GM12865 (cell line): ENCODE measurements around the gene RTN3.

Source experiments
- DNase-seq: peaks from one replicate; pipeline ENCODE4 v3.0.0; 2010; ENCODE audit warnings: low read depth
- H3K4me3 ChIP-seq: 2 replicates; pipeline ENCODE4 v1.5.1; 2011; ENCODE audit warnings: mild to moderate bottlenecking, low read depth, low read length, control low read depth
- TF ChIP-seq, protein P1 (sequence below): IDR thresholded peaks from 2 replicates; pipeline ENCODE4 v1.5.1; 2011; ENCODE audit warnings: low read length, control low read depth, low read depth, inconsistent platforms; ENCODE audit not compliant: insufficient read depth; ENCODE audit errors: missing control alignments

The RTN3 gene

GRCh38 chr11:63804259-63804658 is 123.0 kb downstream of the RTN3 start:
- DNase-seq = no peak
- TF ChIP-seq, protein P1, sequence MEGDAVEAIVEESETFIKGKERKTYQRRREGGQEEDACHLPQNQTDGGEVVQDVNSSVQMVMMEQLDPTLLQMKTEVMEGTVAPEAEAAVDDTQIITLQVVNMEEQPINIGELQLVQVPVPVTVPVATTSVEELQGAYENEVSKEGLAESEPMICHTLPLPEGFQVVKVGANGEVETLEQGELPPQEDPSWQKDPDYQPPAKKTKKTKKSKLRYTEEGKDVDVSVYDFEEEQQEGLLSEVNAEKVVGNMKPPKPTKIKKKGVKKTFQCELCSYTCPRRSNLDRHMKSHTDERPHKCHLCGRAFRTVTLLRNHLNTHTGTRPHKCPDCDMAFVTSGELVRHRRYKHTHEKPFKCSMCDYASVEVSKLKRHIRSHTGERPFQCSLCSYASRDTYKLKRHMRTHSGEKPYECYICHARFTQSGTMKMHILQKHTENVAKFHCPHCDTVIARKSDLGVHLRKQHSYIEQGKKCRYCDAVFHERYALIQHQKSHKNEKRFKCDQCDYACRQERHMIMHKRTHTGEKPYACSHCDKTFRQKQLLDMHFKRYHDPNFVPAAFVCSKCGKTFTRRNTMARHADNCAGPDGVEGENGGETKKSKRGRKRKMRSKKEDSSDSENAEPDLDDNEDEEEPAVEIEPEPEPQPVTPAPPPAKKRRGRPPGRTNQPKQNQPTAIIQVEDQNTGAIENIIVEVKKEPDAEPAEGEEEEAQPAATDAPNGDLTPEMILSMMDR = no peak
- no peak overlapping the region for H3K4me3 ChIP-seq

GRCh38 chr11:63805844-63806415 is 124.6 kb downstream of the RTN3 start:
- H3K4me3 ChIP-seq = no peak overlapping the region
- TF ChIP-seq, protein P1 = no peak
- DNase-seq = no peak
